Measurements from ENCODE around the gene CEP85L. TPM values are rescaled to one million over a fixed set of nuclear protein-coding genes. Genes with fewer than 3 reads are reported as not detected.
A peak's percentile ranks its signal among the peaks of the same experiment; 100 is the strongest.

Gene CEP85L
- polyA plus RNA-seq: 1 to 10 TPM; 1.0 to 2.0 (median 1.6) TPM

GRCh38 chr6:118651282-118652050 is at the start of gene CEP85L:
Gene CEP85L (minus strand): TSS chr6:118651591. CDS start chr6:118651269, 322 bp downstream.
- 0 to 1% (median 0%) methylated on average over 51 to 77 of the region's 77 CpGs for WGBS, 3 donors
- peak within 1 kb of the TSS; percentile 21 for H3K27ac ChIP-seq (ENCODE audit: low read depth, low read length)

GRCh38 chr6:118700531-118700930 is 49.1 kb upstream of the CEP85L start:
- WGBS, 3 donors: 87 to 93% (median 89%) methylated on average over 2 of the region's 2 CpGs
- H3K27ac ChIP-seq (ENCODE audit: low read depth, low read length): no peak overlapping the region

- no peak overlapping the region for H3K27ac ChIP-seq (ENCODE audit: low read depth, low read length)
- WGBS, 3 donors: 68 to 79% (median 73%) methylated on average over 3 of the region's 3 CpGs
These were observed 46.2 kb upstream of the CEP85L start for GRCh38 chr6:118697554-118697953.

- 83 to 88% (median 84%) methylated on average over 1 of the region's 1 CpG for WGBS, 3 donors
- no peak overlapping the region for H3K27ac ChIP-seq (ENCODE audit: low read depth, low read length)
These were observed 44.9 kb upstream of the CEP85L start for GRCh38 chr6:118696271-118696670.

GRCh38 chr6:118693562-118693961 is 42.2 kb upstream of the CEP85L start:
- WGBS, 3 donors: 56 to 73% (median 72%) methylated on average over 1 of the region's 1 CpG
- no peak overlapping the region for H3K27ac ChIP-seq (ENCODE audit: low read depth, low read length)

GRCh38 chr6:118685823-118686449 is 34.5 kb upstream of the CEP85L start:
- 84 to 93% (median 85%) methylated on average over 7 of the region's 7 CpGs for WGBS, 3 donors
- H3K27ac ChIP-seq (ENCODE audit: low read depth, low read length): no peak overlapping the region

- no peak overlapping the region for H3K27ac ChIP-seq (ENCODE audit: low read depth, low read length)
- 63 to 75% (median 71%) methylated on average over 9 of the region's 9 CpGs for WGBS, 3 donors
These were observed 32.8 kb upstream of the CEP85L start for GRCh38 chr6:118683881-118684872.

- 84 to 92% (median 86%) methylated on average over 9 of the region's 9 CpGs for WGBS, 3 donors
- H3K27ac ChIP-seq (ENCODE audit: low read depth, low read length): no peak overlapping the region
These were observed 29.2 kb upstream of the CEP85L start for GRCh38 chr6:118680452-118681095.

GRCh38 chr6:118679327-118679901 is 28.0 kb upstream of the CEP85L start:
- no peak overlapping the region for H3K27ac ChIP-seq (ENCODE audit: low read depth, low read length)
- 78 to 85% (median 83%) methylated on average over 1 of the region's 1 CpG for WGBS, 3 donors

GRCh38 chr6:118678866-118679265 is 27.5 kb upstream of the CEP85L start:
- WGBS, 3 donors: 92 to 100% (median 98%) methylated on average over 1 of the region's 1 CpG
- H3K27ac ChIP-seq (ENCODE audit: low read depth, low read length): no peak overlapping the region

- H3K27ac ChIP-seq (ENCODE audit: low read depth, low read length): no peak overlapping the region
- 81 to 82% (median 81%) methylated on average over 4 of the region's 4 CpGs for WGBS, 3 donors
These were observed 25.8 kb upstream of the CEP85L start for GRCh38 chr6:118677193-118677592.

- 84 to 90% (median 87%) methylated on average over 1 of the region's 1 CpG for WGBS, 3 donors
- H3K27ac ChIP-seq (ENCODE audit: low read depth, low read length): no peak overlapping the region
These were observed 23.8 kb upstream of the CEP85L start for GRCh38 chr6:118675225-118675624.

- no peak overlapping the region for H3K27ac ChIP-seq (ENCODE audit: low read depth, low read length)
- WGBS, 3 donors: 93 to 97% (median 96%) methylated on average over 1 of the region's 1 CpG
These were observed 23.4 kb upstream of the CEP85L start for GRCh38 chr6:118674772-118675171.

GRCh38 chr6:118672678-118673077 is 21.3 kb upstream of the CEP85L start:
- 73 to 75% (median 73%) methylated on average over 2 of the region's 2 CpGs for WGBS, 3 donors
- no peak overlapping the region for H3K27ac ChIP-seq (ENCODE audit: low read depth, low read length)

GRCh38 chr6:118669561-118669960 is 18.2 kb upstream of the CEP85L start:
- no peak overlapping the region for H3K27ac ChIP-seq (ENCODE audit: low read depth, low read length)
- WGBS, 3 donors: 96 to 98% (median 97%) methylated on average over 1 of the region's 1 CpG

GRCh38 chr6:118668761-118669385 is 17.5 kb upstream of the CEP85L start:
- 38 to 58% (median 52%) methylated on average over 1 of the region's 1 CpG for WGBS, 3 donors
- H3K27ac ChIP-seq (ENCODE audit: low read depth, low read length): no peak overlapping the region

GRCh38 chr6:118667988-118668387 is 16.6 kb upstream of the CEP85L start:
- H3K27ac ChIP-seq (ENCODE audit: low read depth, low read length): no peak overlapping the region
- WGBS, 3 donors: 64 to 73% (median 70%) methylated on average over 1 of the region's 1 CpG

Measured in adipose tissue (tissue), 3 donors.